GM12878 (cell line): Measurements from ENCODE around the gene NKX2-2. TPM values are rescaled to one million over a fixed set of nuclear protein-coding genes. Genes with fewer than 3 reads are reported as not detected.

Source experiments
- CTCF ChIP-seq, 3 experiments: IDR thresholded peaks in 2 of 3; conservative IDR thresholded peaks in 1 of 3; 2 replicates each; pipeline ENCODE4 v1.5.1; 2011; ENCODE audit warnings: low read depth in 3 of 3, low read length in 3 of 3, mild to moderate bottlenecking in 3 of 3, control low read depth in 2 of 3, moderate library complexity in 2 of 3, inconsistent platforms in 1 of 3, mixed read lengths in 1 of 3; ENCODE audit not compliant: control insufficient read depth in 2 of 3, insufficient read depth in 1 of 3; ENCODE audit errors: extremely low read depth in 1 of 3
- E2F8 ChIP-seq: fragments of 450-650 bp; IDR thresholded peaks from 2 replicates; pipeline ENCODE4 v1.6.1; 2018; ENCODE audit warnings: mild to moderate bottlenecking, low read depth, moderate library complexity; ENCODE audit not compliant: partially characterized antibody
- ESRRA ChIP-seq: IDR thresholded peaks from 2 replicates; pipeline ENCODE4 v1.6.1; 2012; ENCODE audit warnings: mild to moderate bottlenecking, low read length, improper control_type of control experiment
- KDM1A ChIP-seq: fragments of 200-600 bp; sonication (generic); IDR thresholded peaks from 2 replicates; pipeline ENCODE4 v1.6.1; 2016; ENCODE audit warnings: borderline replicate concordance
- SMARCA5 ChIP-seq: fragments of 450-650 bp; IDR thresholded peaks from 2 replicates; pipeline ENCODE4 v1.6.1; 2017; ENCODE audit warnings: mild to moderate bottlenecking
- SREBF2 ChIP-seq: IDR thresholded peaks from 2 replicates; pipeline ENCODE4 v1.6.1; 2012; ENCODE audit warnings: mild to moderate bottlenecking, low read length
- ZNF217 ChIP-seq: fragments of 450-650 bp; IDR thresholded peaks from 2 replicates; pipeline ENCODE4 v1.6.1; 2017; ENCODE audit warnings: antibody characterized with exemption, mild to moderate bottlenecking
- polyA plus RNA-seq, 11 experiments: library from polyadenylated mRNA; depleted of rRNA in 4 of 11; unstranded in 6 of 11; stranded (reverse) in 5 of 11; fragments of >200 nt; fragmentation: Nextera tagmentation in 4 of 11; fragmentation: Illumina TruSeq in 1 of 11; extraction: Ambion mirVana in 4 of 11; extraction: Trizol in 1 of 11; gene quantifications; 1 replicate in 1 of 11; 2 replicates in 10 of 11; pipeline versions ENCODE4 v1.2.1 to v1.2.3, GENCODE V29; 2011 to 2016; ENCODE audit warnings: inconsistent platforms in 2 of 11, missing spikeins in 2 of 11, low read depth in 1 of 11
- total RNA-seq, 4 experiments: library from RNA; depleted of rRNA in 3 of 4; stranded (reverse); fragments of >200 nt in 3 of 4; fragmentation: Illumina TruSeq in 1 of 4; extraction: Trizol in 1 of 4; gene quantifications; 2 replicates each; pipeline versions ENCODE4 v1.2.1 to v1.2.3, GENCODE V29; 2013 to 2021
- TF ChIP-seq, protein P1 (sequence below): IDR thresholded peaks from 2 replicates; pipeline ENCODE4 v1.6.1; 2011; ENCODE audit warnings: low read depth, low read length, improper control_type of control experiment, borderline replicate concordance
- TF ChIP-seq, protein P2 (sequence below): fragments of 450-650 bp; IDR thresholded peaks from 2 replicates; pipeline ENCODE4 v1.6.1; 2017; ENCODE audit warnings: mild to moderate bottlenecking, low read depth, inconsistent platforms; ENCODE audit not compliant: poor library complexity, severe bottlenecking

The NKX2-2 gene
- total and polyA plus RNA-seq, 10 of the 15 experiments (the other 5 are each of a cell fraction or from before 2014, with no cell fraction given), result not detected

- TF ChIP-seq, protein P1, sequence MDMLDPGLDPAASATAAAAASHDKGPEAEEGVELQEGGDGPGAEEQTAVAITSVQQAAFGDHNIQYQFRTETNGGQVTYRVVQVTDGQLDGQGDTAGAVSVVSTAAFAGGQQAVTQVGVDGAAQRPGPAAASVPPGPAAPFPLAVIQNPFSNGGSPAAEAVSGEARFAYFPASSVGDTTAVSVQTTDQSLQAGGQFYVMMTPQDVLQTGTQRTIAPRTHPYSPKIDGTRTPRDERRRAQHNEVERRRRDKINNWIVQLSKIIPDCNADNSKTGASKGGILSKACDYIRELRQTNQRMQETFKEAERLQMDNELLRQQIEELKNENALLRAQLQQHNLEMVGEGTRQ, result no peak
- no peak for TF ChIP-seq KDM1A
- no peak for TF ChIP-seq ESRRA
- TF ChIP-seq, protein P2, sequence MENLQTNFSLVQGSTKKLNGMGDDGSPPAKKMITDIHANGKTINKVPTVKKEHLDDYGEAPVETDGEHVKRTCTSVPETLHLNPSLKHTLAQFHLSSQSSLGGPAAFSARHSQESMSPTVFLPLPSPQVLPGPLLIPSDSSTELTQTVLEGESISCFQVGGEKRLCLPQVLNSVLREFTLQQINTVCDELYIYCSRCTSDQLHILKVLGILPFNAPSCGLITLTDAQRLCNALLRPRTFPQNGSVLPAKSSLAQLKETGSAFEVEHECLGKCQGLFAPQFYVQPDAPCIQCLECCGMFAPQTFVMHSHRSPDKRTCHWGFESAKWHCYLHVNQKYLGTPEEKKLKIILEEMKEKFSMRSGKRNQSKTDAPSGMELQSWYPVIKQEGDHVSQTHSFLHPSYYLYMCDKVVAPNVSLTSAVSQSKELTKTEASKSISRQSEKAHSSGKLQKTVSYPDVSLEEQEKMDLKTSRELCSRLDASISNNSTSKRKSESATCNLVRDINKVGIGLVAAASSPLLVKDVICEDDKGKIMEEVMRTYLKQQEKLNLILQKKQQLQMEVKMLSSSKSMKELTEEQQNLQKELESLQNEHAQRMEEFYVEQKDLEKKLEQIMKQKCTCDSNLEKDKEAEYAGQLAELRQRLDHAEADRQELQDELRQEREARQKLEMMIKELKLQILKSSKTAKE, result no peak
- no peak for TF ChIP-seq E2F8
- no peak for TF ChIP-seq CTCF (IDR thresholded peaks at IDR 0.05 in 2 of 3, conservative IDR thresholded peaks at IDR 0.05 in 1 of 3; ENCODE audit: control insufficient read depth in 2 of 3, extremely low read depth in 1 of 3, insufficient read depth in 1 of 3, low read depth in 3 of 3, low read length in 3 of 3)
- no peak for TF ChIP-seq SREBF2
- TF ChIP-seq SMARCA5, result no peak
- no peak for TF ChIP-seq ZNF217
- TF ChIP-seq, all 136 proteins: peak for 0
Observed at GRCh38 chr20:21557241-21558020, 43.6 kb upstream of the NKX2-2 start (continued).
